HG03575 (cell line): ENCODE measurements around the gene ARL9.
"Not testable (repeated sequence)": the region's sequence is repeated elsewhere in the genome, so short reads cannot be mapped to it uniquely, and the experiment has no call there.

ENCODE experiments used
- ATAC-seq: cut with Tn5 transposase; IDR thresholded peaks from one replicate; pipeline ENCODE4 v1.9.1; 2021; ENCODE audit not compliant: unreplicated experiment, insufficient number of reproducible peaks, low FRiP score; ENCODE audit errors: extremely low read depth

ARL9 gene, protein sequence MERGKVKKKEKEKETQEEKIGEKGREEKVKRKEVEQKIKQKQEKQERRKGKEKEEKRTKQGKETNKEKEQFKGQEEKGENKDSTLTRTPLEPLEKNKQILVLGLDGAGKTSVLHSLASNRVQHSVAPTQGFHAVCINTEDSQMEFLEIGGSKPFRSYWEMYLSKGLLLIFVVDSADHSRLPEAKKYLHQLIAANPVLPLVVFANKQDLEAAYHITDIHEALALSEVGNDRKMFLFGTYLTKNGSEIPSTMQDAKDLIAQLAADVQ

DNA sequence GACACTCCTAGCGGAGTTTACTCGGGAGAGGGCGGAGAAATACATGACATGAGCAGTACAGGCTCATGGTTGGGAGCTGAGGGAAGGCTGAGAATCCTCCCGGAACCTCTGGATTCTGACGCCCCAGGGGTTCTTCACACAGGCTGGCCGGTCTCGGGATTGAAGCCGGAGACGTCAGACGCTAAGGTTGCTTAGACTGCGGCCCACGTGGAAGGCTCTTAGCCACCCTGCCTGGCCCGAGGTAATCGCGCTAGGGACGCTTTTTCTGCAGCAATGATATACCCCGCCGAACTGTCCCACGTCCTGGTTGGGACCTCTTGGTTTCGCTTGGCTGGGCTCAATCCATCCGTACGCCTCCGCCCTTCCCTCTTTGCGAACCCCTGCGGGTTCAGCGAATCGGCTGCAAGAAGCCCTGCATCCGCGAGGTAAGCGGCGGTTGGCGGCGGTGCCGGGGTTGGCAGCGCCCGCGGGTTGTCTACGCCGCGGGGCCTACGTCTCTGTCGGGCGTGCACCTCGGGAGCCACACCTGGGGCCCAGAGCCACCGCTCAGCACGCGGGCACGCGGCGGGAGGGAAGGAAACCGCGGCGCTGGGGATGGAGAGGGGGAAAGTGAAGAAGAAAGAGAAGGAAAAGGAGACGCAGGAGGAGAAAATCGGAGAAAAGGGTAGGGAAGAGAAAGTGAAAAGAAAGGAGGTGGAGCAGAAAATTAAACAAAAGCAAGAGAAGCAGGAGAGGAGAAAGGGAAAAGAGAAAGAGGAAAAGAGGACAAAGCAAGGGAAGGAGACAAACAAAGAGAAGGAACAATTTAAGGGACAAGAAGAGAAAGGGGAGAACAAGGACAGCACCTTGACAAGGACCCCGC, at the start of gene ARL9:
ARL9 (plus strand) TSS at position 523 of the 862 bp plus-strand sequence; CDS start at position 595, 72 bp downstream.
- ATAC-seq, result no peak

- no peak for ATAC-seq
Observed at GRCh38 chr4:56460085-56460484, 45.5 kb upstream of the ARL9 start.

GRCh38 chr4:56462157-56462556, 43.4 kb upstream of the ARL9 start:
- no peak for ATAC-seq

DNA sequence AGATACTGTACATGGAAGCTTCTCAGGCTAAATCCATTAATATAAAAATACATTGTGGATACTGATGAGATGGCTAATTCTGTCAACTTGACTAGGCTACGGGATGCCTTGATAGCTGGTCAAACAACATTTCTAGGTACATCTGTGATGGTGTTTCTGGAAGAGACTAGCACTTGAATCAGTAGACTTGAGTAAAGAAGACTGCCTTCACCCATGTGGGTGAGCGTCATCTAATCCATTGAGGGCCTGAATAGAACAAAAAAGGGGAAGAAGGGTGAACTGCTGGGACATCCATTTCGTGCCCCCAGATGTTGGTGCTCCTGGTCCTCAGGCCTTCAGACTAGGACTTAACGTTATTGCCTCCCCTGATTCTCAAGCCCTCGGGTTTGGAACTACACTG, 41.9 kb upstream of the ARL9 start:
- no peak for ATAC-seq

DNA sequence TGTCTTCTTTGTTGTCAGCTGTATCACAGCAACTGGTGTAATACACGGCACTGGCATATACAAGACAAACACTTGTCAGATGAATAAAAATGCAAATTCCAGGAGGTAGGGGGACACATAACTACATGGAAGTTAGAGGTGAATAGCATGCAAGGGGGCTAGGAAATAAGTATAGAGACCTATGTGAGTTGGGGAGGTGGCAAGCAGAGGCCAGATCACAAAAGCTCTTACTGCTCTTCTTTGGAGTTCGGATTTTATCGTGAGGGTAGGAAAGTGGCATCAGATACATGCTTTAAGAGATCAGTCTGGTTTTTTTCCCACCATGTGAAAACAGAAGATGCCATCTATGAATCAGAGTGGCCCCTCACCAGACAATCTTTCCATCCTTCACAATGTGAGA, 41.0 kb upstream of the ARL9 start:
- no peak for ATAC-seq

DNA sequence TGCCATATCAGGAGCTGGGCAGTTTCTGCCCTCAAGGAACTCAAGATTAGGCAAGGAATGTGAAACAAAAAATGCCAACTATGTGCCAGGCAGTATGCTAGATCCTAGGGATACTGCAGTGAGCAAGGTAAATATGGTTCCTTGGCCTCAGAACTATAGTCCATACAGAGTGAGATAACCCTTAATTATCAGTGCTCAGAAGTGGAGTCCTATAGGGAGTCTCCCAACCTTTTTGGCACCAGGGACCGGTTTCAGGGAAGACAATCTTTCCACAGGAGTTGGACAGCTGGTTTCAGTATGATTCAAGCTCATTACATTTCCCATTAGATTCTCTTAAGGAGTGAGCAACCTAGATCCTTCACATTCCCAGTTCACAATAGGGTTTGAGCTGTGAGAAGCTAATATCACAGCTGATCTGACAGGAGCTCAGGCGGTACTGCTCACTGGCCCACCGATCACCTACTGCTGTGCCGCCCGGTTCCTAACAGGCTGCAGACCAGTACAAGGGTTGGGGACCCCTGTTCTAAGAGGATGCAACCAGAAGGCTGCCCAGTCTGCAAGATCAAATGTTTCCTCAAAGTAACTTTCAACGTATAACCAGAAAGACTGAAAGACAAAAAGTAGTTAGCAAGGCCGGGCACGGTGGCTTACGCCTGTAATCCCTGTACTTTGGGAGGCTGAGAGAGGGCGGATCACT, 39.8 kb upstream of the ARL9 start:
- ATAC-seq, result no peak

DNA sequence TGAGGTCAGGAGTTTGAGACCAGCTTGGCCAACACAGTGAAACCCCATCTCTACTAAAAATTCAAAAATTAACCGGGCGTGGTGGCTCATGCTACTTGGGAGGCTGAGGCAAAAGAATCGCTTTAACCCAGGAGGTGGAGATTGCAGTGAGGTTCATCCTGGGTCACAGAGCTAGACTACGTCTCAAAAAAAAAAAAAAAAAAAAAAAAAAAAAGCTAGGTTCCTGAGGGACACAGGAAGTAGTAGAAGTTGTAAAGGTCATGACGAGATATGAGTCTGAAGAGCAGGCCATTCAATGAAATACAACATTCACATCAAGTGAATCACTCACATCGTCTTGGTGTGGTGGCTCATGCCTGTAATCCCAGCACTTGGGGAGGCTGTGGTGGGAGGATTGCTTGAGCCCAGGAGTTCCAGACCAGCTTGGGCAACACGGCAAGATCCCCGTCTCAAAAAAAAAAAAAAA, 39.3 kb upstream of the ARL9 start:
- not testable (repeated sequence) for ATAC-seq

GRCh38 chr4:56466910-56467283, 38.7 kb upstream of the ARL9 start:
- ATAC-seq, result no peak

- peak; percentile 67 for ATAC-seq
Observed at GRCh38 chr4:56467284-56468096, 38.1 kb upstream of the ARL9 start, which contains the start of gene SRP72. TSS of gene SRP72 (plus strand) at chr4:56467617. CDS start at chr4:56467636, 19 bp downstream.

DNA sequence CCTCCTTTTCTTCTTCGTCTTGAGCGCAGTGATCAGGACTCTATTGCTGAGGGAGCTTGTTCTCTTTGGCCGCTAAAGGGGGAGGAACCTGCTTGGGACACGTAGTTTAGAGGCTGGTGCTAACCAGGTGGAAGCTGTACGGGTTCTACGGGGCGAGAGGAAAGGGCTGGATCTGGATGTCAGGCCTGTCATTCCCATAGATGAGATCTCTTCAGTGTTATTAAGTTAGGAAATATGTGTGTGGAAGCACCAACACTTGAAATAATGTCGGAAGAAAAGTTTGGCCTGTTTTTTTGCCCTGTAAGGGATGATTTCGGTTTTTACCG, 37.5 kb upstream of the ARL9 start:
- peak; percentile 19 for ATAC-seq

DNA sequence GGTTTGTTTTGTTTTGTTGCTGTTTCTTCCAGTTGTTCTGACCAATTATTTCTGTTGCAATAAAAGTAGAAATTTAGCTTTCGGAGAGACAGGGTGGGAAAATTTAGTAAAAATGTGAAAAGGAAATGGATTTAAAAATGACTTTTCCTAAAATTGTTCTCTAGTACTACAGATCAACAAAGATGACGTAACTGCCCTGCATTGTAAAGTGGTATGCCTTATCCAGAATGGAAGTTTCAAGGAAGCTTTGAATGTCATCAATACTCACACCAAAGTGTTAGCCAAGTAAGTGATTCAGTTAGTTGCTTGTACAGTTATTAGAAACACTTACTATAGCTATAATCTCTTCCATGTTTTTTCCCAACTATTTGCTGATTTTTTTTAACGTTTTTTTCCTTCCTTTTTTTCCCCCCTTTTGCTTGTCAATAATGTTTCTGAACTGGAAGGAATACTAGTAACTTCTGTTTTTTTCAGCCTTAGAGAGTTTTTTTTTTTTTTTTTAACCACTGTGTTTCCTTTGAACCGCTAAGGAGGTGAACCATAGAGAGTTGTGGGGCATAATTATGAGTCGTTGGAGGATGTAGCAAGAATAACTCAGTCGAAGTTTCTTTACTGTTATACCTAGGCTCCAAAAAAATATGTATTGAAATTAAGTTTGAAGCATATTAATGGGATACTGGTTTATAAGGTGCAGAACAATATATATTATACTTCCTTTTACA, 35.9 kb upstream of the ARL9 start:
- no peak for ATAC-seq

GRCh38 chr4:56475917-56476316, 29.7 kb upstream of the ARL9 start:
- no peak for ATAC-seq

DNA sequence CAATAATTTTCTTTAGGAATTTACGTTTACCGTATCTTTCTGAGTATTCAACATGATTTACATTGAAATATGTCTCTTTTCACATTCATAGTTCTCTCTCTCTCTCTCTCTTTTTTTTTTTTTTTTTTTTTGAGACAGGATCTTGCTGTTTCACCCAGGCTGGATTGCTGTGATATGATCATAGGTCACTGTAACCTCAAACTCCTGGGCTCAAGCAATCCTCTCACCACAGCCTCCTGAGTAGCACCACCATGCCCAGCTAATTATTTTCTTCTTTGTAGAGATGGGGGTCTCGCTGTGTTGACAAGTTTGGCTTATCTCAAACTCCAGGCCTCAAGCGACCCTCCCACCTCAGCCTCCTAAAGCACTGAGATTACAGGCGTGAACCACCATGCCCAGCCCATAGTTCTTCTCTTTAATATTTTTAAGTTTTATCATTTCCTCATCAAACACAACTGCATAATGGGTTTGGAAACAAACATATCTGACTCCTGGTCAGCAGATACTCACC, 28.3 kb upstream of the ARL9 start:
- ATAC-seq, result no peak

DNA sequence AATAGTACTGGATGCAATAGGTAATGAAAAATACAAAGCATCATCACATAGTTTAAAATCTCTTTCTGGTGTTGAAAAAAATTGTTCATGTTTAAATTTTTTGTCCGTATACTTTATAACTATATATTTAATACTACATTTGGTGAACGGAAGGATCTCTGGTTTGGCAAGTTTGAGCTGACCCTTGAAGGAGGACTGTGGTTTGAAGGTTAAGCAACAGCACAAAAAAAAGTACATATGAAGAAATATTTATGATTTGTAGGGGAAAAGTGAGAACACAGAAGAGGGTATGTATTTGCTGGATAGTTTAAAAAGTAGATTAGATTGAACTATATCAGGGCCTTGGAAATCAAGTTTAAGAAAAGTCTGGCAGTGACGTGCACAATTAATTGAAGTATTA, 24.9 kb upstream of the ARL9 start:
- ATAC-seq, result no peak

DNA sequence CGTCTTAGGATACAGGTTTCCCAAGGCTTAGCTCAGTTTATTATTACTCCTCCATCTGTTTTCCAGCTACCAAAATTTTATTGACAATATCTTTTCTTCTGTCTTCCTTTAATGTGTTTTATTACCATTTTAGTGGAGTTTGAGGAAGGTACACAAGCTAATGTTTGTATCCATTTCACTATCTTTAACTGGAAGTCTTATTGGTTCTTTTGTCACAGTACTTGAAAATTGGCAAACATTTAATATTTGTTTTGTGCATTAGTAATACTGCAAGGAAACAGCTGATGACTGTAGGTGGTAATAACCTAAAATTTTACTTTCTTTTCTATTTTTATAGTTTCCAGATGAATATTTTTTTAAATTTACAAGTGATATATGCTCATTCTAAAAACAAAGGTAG, 9.3 kb upstream of the ARL9 start:
- ATAC-seq, result no peak

GRCh38 chr4:56511098-56511497, 5.5 kb downstream of the ARL9 start:
- no peak for ATAC-seq

- no peak for ATAC-seq
Observed at GRCh38 chr4:56512166-56512565, 6.6 kb downstream of the ARL9 start.

DNA sequence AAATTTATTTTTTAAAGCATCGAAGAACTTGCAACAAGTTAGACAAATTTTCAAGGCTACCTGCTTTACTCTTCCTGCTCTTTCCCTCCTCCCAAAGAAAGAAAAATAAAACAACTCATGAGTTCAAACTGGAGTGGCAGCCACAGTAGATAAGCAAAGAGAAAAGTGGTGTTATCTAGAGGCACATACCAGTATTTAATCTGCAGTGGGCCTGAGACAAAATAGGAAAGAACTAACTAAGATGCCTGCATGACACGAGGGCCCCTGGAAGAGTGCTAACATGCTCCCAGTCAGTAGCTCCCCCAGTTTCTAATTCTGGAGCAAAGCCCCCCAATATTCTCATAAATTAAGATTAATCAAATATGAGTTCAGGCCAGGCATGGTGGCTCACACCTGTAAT, 7.9 kb downstream of the ARL9 start:
- no peak for ATAC-seq
